HG03442 (cell line): ENCODE data around the gene UQCRC2.
A peak's percentile ranks its signal among the peaks of the same experiment; 100 is the strongest.
"Not testable (repeated sequence)": the region's sequence is repeated elsewhere in the genome, so short reads cannot be mapped to it uniquely, and the experiment has no call there.

Experiments
- ATAC-seq: cut with Tn5 transposase; IDR thresholded peaks from one replicate; pipeline ENCODE4 v1.9.1; 2021; ENCODE audit warnings: mild to moderate bottlenecking, moderate library complexity; ENCODE audit not compliant: unreplicated experiment

The UQCRC2 gene

GRCh38 chr16:21952793-21953540 is at the start of gene UQCRC2:
UQCRC2 (plus strand) TSS chr16:21953361; CDS start chr16:21953424, 63 bp downstream.
- peak; percentile 75 for ATAC-seq

DNA sequence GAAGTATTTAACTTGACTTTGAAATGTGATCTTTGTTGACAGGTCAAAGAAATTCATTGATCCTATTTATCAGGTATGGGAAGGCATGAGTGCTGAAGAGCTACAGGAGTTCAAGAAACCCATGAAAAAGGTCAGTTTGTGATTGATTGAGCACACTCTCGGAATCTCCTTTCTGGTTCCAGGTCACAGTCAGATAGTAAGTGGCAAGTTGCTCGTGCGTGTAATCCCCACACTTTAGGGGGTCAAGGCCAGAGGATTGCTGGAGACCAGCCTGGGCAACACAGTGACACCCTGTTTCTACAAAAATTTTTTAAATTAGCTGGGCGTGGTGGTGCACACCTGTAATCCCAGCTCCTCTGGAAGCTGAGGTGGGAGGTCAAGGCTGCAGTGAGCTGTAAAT is 20.5 kb upstream of the UQCRC2 start:
- not testable (repeated sequence) for ATAC-seq

GRCh38 chr16:21933316-21933715 is 19.8 kb upstream of the UQCRC2 start:
- not testable (repeated sequence) for ATAC-seq

- not testable (repeated sequence) for ATAC-seq
Observed at GRCh38 chr16:21933790-21934189, 19.4 kb upstream of the UQCRC2 start.

- ATAC-seq, result not testable (repeated sequence)
Observed at GRCh38 chr16:21936216-21936615, 16.9 kb upstream of the UQCRC2 start.

GRCh38 chr16:21937336-21937829 is 15.8 kb upstream of the UQCRC2 start:
- ATAC-seq, result no peak

DNA sequence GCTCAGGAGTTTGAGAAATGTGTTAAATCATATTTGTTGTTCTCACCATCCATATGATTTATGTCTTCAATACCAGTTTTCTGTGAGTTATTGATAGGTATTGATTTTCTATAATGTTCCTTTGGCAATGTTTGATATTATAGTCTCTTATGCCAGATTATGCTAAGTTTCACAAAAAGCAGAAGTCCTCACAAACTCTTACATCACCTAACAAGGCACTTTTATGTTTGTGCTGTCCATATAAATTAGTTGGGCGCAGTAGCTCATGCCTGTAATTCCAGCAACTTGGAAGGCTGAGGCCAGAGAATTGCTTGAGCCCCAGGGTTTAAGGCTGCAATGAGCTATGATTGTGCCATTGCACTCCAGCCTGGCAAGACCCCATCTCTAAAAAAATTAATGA is 12.6 kb upstream of the UQCRC2 start:
- no peak for ATAC-seq

DNA sequence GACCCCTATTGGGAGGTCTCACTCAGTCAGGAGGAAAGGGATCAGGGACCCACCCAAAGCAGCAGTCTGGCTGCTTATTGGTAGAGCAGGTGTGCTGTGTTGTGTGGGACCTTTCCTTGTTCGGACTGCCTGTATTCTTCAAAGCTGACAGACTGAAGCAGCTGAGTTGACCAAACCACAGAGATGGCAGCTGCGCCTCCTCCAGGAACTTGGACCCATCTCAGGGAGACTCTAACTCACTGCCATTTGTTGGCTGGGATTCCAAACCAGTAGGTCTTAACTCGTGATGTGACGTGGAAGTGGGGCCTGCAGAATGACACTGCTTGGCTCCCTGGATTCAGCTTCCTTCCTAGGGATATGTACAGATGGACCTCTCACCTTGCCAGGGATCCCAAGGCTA is 9.6 kb upstream of the UQCRC2 start:
- no peak for ATAC-seq

- no peak for ATAC-seq
Observed at GRCh38 chr16:21946889-21947635, 6.1 kb upstream of the UQCRC2 start.

DNA sequence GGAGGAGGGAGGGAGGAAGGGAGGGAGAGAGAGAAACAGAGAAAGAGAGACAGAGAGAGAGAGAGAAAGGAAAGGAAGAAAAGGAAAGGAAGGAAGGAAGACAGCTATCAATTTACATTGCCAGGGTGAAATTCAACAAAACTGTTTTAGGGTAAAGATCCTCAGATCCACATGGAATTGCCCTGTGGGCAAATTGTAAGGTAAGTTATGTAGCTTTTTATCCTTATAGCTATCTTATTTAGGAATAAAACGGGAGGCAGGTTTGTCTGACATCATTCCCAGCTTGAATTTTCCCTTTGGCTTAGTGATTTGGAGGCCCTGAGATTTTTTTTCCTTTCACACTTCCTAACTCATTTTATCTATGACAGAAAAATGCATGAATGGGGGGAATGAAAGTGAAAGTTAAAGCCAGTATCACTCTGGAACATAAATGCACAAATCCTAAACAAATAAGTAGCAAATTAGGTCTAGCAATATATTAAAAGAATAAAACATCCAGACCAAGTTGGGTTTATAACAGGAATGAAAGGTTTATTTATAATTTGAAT is 3.4 kb upstream of the UQCRC2 start:
- ATAC-seq, result no peak

DNA sequence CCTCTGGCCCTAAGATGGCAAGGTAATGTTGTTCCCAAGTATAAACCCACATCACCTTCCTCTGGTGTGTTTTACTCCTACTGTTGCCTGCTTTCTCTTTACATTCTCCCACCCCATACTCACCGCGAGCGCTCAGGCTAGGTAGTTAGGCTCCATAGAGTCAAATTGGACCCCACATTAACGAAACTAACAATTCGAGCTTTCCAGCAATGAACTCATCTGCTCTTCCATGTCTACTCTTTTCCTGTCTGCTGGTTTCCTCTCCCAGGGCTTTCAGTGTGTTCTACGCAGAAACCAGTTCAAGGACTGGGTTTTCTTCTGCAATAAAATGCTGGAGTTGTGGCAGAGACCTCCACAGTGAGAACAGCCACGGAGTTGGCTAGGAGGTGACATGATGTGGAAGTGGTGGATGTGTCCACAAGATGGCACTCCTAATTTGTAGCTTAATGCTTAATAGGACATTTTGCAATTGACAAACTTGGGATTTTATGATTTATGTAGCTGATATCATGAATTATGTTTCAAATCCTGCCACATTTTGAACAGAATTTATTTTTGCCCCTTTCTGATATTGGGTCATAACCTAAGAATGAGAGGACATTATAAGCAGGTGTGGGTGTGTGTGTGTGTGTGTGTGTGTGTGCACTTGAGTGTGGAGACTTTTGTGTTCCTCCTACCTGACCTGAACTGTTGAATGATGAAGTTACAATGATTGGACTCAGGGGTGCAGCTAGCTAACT is 2.2 kb upstream of the UQCRC2 start:
- no peak for ATAC-seq

- ATAC-seq, result peak; percentile 21
Observed at GRCh38 chr16:21952040-21952792, 945 bp upstream of the UQCRC2 start.

- ATAC-seq, result no peak
Observed at GRCh38 chr16:21953541-21953902, 361 bp downstream of the UQCRC2 start.

DNA sequence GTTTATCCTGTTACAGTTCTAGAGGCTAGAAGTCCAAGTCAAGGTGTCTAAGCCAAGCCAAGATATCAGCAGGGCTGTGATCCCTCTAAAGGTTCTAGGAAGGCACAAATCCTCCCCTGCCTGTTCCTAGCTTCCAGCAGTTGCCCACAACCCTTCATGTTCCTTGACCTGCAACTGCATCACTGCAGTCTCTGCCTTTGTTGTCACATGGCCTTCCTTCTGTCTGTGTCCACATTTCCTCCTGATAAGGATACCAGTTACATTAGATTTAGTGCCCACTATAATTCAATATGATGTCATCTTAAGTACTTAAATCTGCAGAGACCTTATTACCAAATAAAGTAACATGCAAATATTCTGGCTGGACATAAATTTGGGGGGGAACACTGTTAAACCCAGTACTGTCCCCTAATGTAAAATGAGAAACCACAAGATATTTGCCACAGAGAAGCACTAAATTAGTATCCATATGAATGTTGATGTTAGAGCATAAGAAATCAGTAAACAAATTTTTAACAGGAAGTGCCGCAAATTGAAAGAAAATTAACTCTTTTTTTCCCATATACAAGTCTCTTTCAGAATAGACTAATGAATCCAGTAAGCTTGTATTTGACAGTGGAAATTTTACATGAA is 4.7 kb downstream of the UQCRC2 start:
- no peak for ATAC-seq

- ATAC-seq, result no peak
Observed at GRCh38 chr16:21959050-21959449, 5.9 kb downstream of the UQCRC2 start.

DNA sequence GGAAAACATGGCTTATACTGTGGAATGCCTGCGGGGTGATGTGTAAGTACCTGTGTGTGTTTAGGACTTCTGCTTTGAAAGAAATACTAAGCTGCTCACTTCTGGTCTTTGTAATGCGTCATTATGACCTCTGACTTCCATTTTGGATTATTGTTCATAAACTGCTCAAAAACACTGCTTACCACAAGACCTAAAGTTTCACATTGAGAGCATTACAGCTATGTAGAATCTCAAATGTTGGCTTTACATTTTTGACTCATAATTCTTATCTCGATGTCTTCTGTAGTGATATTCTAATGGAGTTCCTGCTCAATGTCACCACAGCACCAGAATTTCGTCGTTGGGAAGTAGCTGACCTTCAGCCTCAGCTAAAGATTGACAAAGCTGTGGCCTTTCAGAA is 9.3 kb downstream of the UQCRC2 start:
- no peak for ATAC-seq

- ATAC-seq, result no peak
Observed at GRCh38 chr16:21963887-21964286, 10.7 kb downstream of the UQCRC2 start.

- no peak for ATAC-seq
Observed at GRCh38 chr16:21964353-21964752, 11.2 kb downstream of the UQCRC2 start.

DNA sequence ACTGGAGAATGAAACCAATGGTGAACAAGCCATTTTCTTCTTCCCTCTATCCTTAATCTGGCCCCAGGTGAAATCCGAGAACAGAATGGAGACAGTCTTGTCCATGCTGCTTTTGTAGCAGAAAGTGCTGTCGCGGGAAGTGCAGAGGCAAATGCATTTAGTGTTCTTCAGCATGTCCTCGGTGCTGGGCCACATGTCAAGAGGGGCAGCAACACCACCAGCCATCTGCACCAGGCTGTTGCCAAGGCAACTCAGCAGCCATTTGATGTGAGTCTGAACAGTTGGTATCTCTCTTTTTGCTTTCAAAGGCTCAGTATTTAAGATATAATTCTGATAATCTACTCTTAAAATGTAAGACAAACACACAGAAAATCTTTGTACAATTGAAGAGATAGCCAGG is 18.7 kb downstream of the UQCRC2 start:
- no peak for ATAC-seq

- ATAC-seq, result no peak
Observed at GRCh38 chr16:21973945-21974344, 20.8 kb downstream of the UQCRC2 start.
